GM19455 (cell line): Measurements from ENCODE around the gene PARVB.

Source experiments
- ATAC-seq: cut with Tn5 transposase; IDR thresholded peaks from one replicate; pipeline ENCODE4 v1.9.1; 2021; ENCODE audit not compliant: unreplicated experiment

Gene PARVB

GRCh38 chr22:44211256-44211945, 187.3 kb downstream of the PARVB start:
- ATAC-seq, result no peak

GRCh38 chr22:44211946-44212930, 188.1 kb downstream of the PARVB start:
- no peak for ATAC-seq

- no peak for ATAC-seq
Measured at GRCh38 chr22:44212936-44213335, 188.8 kb downstream of the PARVB start.

GRCh38 chr22:44213489-44214043, 189.5 kb downstream of the PARVB start:
- ATAC-seq, result no peak

GRCh38 chr22:44214187-44214586, 190.1 kb downstream of the PARVB start:
- no peak for ATAC-seq

- ATAC-seq, result no peak
Measured at GRCh38 chr22:44214764-44215163, 190.7 kb downstream of the PARVB start.

- no peak for ATAC-seq
Measured at GRCh38 chr22:44215287-44215686, 191.2 kb downstream of the PARVB start.

GRCh38 chr22:44217346-44217745, 193.2 kb downstream of the PARVB start:
- ATAC-seq, result no peak

GRCh38 chr22:44218071-44218470, 194.0 kb downstream of the PARVB start:
- ATAC-seq, result no peak

GRCh38 chr22:44219101-44219870, 195.2 kb downstream of the PARVB start:
- no peak for ATAC-seq

GRCh38 chr22:44220727-44221680, 196.9 kb downstream of the PARVB start:
- ATAC-seq, result no peak

- ATAC-seq, result no peak
Measured at GRCh38 chr22:44221710-44222475, 197.8 kb downstream of the PARVB start.
